Epithelial cell of esophagus (primary cell): ENCODE data around the gene CCSER1.

Experiments used
- DNase-seq: peaks from one replicate; pipeline ENCODE4 v3.0.0; 2010; ENCODE audit warnings: low read depth
- H3K4me3 ChIP-seq: 2 replicates; pipeline ENCODE4 v1.5.1; 2011; ENCODE audit warnings: mild to moderate bottlenecking, low read length, control low read depth
- TF ChIP-seq, protein P1 (sequence below): IDR thresholded peaks from 2 replicates; pipeline ENCODE4 v1.5.1; 2011; ENCODE audit warnings: low read depth, mild to moderate bottlenecking, low read length, control low read depth, inconsistent platforms; ENCODE audit not compliant: insufficient read depth; ENCODE audit errors: missing control alignments

Gene CCSER1

GRCh38 chr4:91064157-91064853 is 937.1 kb downstream of the CCSER1 start:
- TF ChIP-seq, protein P1, sequence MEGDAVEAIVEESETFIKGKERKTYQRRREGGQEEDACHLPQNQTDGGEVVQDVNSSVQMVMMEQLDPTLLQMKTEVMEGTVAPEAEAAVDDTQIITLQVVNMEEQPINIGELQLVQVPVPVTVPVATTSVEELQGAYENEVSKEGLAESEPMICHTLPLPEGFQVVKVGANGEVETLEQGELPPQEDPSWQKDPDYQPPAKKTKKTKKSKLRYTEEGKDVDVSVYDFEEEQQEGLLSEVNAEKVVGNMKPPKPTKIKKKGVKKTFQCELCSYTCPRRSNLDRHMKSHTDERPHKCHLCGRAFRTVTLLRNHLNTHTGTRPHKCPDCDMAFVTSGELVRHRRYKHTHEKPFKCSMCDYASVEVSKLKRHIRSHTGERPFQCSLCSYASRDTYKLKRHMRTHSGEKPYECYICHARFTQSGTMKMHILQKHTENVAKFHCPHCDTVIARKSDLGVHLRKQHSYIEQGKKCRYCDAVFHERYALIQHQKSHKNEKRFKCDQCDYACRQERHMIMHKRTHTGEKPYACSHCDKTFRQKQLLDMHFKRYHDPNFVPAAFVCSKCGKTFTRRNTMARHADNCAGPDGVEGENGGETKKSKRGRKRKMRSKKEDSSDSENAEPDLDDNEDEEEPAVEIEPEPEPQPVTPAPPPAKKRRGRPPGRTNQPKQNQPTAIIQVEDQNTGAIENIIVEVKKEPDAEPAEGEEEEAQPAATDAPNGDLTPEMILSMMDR: no peak
- peak; percentile 32 for DNase-seq
- H3K4me3 ChIP-seq: no peak overlapping the region

DNA sequence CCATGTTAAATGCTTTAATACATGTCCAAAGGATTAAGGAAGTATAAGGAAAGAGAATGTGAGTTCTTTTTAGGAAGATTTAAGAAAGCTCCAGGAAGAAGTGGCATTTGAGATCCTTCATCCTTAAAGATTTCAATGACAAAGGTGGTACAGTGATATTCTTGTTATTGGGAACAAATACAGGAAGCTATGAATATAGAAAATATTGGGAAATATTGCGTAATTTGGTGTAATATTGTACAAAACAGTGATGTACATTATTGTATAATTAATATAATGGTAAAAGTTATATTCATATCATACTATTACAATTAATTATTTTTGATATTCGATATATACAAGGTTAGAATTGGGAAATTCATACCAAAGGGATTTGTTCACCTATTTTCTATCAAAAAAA is 937.9 kb downstream of the CCSER1 start:
- no peak for DNase-seq
- TF ChIP-seq, protein P1: no peak
- H3K4me3 ChIP-seq: no peak overlapping the region

DNA sequence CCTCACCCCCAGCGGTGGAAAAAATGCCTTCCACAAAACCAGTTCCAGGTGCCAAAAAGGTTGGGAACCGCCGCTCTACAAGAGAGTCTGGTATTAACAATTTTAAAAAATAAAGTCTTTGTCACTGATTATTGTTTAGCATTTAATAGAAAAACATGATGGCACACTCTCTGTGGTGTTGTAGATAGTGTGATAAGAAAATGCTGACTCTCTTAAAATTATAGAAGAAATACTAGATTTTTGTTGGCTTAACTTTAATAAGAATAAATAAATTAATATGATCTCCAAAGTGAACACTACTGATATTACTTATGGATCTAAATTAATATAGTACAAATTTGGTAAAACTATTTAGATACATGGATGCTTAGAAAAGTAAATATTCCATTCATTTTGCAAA is 943.5 kb downstream of the CCSER1 start:
- no peak overlapping the region for H3K4me3 ChIP-seq
- TF ChIP-seq, protein P1: no peak
- no peak for DNase-seq

- DNase-seq: no peak
- no peak overlapping the region for H3K4me3 ChIP-seq
- TF ChIP-seq, protein P1: no peak
Measured at GRCh38 chr4:91076147-91076546, 949.0 kb downstream of the CCSER1 start.

GRCh38 chr4:91085961-91086360 is 958.8 kb downstream of the CCSER1 start:
- H3K4me3 ChIP-seq: no peak overlapping the region
- TF ChIP-seq, protein P1: no peak
- DNase-seq: no peak

DNA sequence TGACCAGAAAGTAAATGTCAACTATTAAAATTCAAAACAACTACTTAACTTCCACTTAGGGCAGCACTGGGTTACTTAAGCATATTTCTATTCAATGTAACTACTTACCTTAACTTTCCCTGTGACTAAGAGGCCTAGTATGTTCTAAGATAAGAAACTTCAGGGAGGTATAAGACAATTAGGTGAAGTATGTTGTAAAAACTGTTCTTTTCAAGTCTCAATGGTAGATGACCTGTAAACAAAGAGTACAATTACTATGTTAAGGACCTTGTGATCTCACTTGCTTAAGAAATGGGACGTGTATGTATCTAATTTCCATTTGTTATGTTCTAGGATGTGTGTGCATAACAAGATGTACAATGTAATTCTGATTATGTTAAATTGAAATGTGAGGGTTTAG is 960.5 kb downstream of the CCSER1 start:
- DNase-seq: no peak
- H3K4me3 ChIP-seq: no peak overlapping the region
- TF ChIP-seq, protein P1: no peak

GRCh38 chr4:91089178-91089577 is 962.0 kb downstream of the CCSER1 start:
- TF ChIP-seq, protein P1: no peak
- no peak overlapping the region for H3K4me3 ChIP-seq
- DNase-seq: no peak
